Kidney epithelial cell (primary cell): ENCODE measurements around the gene PTPN18. TPM values are rescaled to one million over a fixed set of nuclear protein-coding genes. Genes with fewer than 3 reads are reported as not detected.
A peak's percentile ranks its signal among the peaks of the same experiment; 100 is the strongest.

Source experiments
- DNase-seq: peaks from one replicate; pipeline ENCODE4 v3.0.0-alpha.2; 2010; ENCODE audit warnings: low read depth
- H3K27me3 ChIP-seq: 2 replicates; pipeline ENCODE4 v1.6.0; 2011; ENCODE audit warnings: low read length; ENCODE audit not compliant: control insufficient read depth, insufficient read depth
- H3K36me3 ChIP-seq: 2 replicates; pipeline ENCODE4 v1.5.1; 2011; ENCODE audit warnings: low read length; ENCODE audit not compliant: control insufficient read depth, insufficient read depth
- H3K4me3 ChIP-seq: 2 replicates; pipeline ENCODE4 v1.5.1; 2011; ENCODE audit warnings: low read depth, mild to moderate bottlenecking, control low read depth, low read length
- CTCF ChIP-seq: IDR thresholded peaks from 2 replicates; pipeline ENCODE4 v1.5.1; 2011; ENCODE audit warnings: mild to moderate bottlenecking, moderate library complexity, low read length, control low read depth, inconsistent platforms; ENCODE audit not compliant: insufficient read depth, poor library complexity, severe bottlenecking
- total RNA-seq: library from RNA; depleted of rRNA; stranded (reverse); fragments of >200 nt; gene quantifications from 2 replicates; pipeline ENCODE4 v1.2.3, GENCODE V29; 2015

The PTPN18 gene
- total RNA-seq, 1 donor from 2014 or later = 15.9 TPM

GRCh38 chr2:130374587-130375290 lies 18.9 kb downstream of the PTPN18 start:
- DNase-seq = no peak
- no peaks in the 10 kb centered on the region for H3K27me3 ChIP-seq
- H3K36me3 ChIP-seq = no peaks in the 10 kb centered on the region
- no peak overlapping the region for H3K4me3 ChIP-seq
- no peak for TF ChIP-seq CTCF

GRCh38 chr2:130375291-130376266 lies 19.7 kb downstream of the PTPN18 start:
- no peak overlapping the region for H3K4me3 ChIP-seq
- H3K36me3 ChIP-seq = no peaks in the 10 kb centered on the region
- TF ChIP-seq CTCF = no peak
- no peaks in the 10 kb centered on the region for H3K27me3 ChIP-seq
- DNase-seq = no peak

- TF ChIP-seq CTCF = peak; percentile 8
- no peak overlapping the region for H3K4me3 ChIP-seq
- H3K36me3 ChIP-seq = no peaks in the 10 kb centered on the region
- H3K27me3 ChIP-seq = no peaks in the 10 kb centered on the region
- DNase-seq = no peak
Measured at GRCh38 chr2:130376433-130377293, 20.8 kb downstream of the PTPN18 start.

- no peaks in the 10 kb centered on the region for H3K27me3 ChIP-seq
- no peak for TF ChIP-seq CTCF
- no peak overlapping the region for H3K4me3 ChIP-seq
- H3K36me3 ChIP-seq = no peaks in the 10 kb centered on the region
- DNase-seq = no peak
Measured at GRCh38 chr2:130377491-130377890, 21.6 kb downstream of the PTPN18 start.

- Histone ChIP-seq H3K36me3 (no peaks in the 10 kb centered on the region), H3K4me3 (no peak overlapping the region)
- DNase-seq = no peak
Measured at GRCh38 chr2:130378206-130378897, 22.5 kb downstream of the PTPN18 start.

More at GRCh38 chr2:130378206-130378897, 22.5 kb downstream of the PTPN18 start:
- TF ChIP-seq CTCF = no peak
- no peaks in the 10 kb centered on the region for H3K27me3 ChIP-seq
